ENCODE measurements around the gene KIAA1671.

The KIAA1671 gene

DNA sequence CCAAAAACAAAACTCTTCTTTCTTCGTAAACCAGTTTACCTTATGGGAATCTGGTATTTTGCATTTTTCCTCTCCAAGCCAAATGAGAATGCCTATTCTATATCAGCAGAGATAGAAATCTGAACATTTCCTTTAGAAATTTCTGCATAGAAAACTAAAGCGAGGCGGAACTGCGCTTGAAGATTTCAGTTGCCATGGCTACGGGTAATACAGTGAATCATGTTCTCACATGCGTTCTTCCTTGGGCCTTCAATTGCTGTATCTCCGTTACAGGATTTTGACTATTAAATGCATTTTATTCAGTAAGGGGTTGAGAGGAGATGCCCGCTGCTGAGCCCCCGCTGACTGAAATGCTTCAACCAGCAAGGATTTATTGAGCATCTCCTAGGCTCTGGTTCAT, 138.9 kb downstream of the KIAA1671 start:
- no peak for DNase-seq (ENCODE audit: low read depth, low spot score)

DNA sequence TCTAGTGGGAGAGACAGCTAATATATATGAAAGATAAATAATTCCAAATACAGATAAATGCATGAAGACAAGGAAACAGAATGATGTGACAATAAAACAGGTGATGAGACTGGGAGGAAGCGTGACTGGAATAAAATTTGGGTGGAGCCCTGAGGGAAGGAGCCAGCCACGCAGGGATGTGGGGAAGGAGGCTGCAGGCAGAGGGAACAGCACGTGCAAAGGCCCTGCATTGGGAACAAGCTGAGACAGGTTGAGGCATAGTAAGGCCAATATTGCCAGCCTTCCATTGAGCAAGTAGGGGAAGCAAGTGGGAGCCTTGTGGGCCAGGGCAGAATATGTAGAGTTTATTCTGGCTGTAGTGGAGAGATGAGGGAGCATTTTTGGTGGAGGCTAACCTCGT, 139.6 kb downstream of the KIAA1671 start:
- DNase-seq (ENCODE audit: low read depth, low spot score), result no peak

DNA sequence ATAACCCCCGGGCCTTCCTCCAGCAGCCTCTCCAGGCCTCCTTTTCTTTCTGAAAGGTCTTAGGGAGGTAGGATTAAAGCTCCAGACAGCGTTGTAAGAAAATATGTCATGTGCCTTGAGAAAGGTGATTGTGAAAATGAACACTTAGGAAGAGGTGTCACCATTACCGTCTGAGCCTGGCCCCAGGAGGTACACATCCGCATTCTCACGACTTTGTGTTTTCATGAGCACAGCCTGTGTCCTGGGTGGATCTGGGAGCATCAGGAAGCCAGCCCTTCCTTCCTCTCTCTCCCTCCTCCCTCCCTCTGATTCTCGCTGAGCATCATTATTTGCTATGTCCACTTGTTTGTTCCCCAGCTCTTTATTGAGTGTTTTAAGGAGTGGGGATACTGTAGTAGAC, 142.1 kb downstream of the KIAA1671 start:
- no peak for DNase-seq (ENCODE audit: low read depth, low spot score)

DNA sequence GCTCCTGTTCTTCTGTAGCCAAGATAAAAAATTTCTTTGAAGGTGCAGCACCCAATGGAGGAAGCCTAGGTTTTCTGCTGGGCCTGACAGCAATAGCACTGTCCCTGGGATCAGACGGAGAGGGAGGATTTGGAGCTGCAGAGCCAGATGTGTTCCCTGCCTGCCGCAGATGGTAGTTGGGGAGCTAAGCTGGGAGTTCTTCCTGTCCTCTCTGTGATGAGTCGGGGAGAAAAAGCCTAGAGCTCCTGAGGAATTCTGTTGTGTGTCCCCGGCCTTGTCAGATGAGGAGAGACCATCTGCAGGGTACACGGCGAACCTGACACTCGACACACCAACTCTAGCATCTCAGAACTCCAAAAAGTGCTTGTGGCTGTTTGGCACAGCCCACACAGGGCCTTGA, 143.4 kb downstream of the KIAA1671 start:
- DNase-seq (ENCODE audit: low read depth, low spot score), result no peak

DNA sequence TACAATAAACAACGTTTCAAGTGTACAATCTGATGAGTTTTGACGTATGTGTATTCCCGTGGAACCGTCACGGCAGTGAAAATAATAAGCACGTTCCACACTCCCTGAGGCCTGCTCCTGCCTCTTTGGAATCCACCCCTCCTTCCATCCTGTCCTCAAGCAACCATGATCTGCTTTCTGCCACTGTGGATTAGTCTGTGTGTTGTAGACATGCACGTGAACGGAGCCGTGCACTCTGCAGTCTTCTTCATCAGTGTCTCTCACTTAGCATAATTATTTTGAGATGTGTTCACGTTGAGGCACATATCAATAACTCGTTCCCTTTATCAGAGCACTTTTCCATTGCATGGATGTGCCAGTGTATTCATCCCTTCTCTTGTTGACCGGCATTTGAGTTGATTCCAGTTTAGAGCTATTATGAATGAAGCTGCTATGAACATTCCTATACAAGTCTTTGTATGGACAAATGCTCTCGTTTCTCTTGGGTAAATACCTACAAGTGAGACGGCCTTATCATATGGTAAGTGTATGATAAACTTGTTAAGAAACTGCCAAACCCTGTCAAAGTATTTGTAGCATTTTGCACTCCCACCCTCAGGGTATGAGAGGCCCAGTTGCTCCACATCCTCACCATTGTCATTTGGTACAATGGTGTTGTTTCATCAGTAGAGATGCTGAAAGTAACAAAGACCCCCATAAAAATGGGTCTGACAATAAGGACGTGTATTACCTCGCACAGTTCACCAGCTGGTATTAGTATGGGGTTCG, 144.3 kb downstream of the KIAA1671 start:
- DNase-seq (ENCODE audit: low read depth, low spot score), result no peak

DNA sequence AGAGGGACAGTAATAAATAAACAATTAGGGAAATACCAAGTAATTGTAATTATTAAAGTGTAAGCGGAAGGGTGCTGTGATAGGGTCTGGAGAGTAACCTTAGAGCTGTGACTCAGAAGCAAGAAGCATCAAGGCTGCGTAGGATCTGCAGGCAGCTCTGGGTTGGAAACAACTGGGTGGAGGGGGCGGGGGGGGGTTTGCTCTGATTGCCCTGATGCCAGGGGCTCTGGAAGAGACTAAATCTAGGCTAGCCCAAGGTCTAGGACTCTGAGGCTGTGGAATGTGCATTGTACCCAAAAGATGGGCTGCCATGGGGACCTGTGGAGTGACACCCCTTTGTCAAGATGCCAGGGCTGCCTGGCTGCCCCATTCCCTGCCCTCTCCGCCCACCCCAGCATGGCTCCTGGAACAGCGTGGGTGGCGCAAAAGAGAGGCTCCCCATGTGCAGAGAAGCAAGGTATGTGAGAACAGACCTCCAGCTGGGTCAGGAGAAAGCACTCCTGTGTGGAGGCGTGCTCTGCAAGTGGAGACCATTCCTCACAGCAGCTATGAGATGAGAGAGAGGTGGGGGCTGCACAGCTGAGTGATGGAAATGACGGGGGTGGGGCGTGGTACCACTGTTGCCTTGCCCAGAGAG, 146.0 kb downstream of the KIAA1671 start:
- no peak for DNase-seq (ENCODE audit: low read depth, low spot score)

DNA sequence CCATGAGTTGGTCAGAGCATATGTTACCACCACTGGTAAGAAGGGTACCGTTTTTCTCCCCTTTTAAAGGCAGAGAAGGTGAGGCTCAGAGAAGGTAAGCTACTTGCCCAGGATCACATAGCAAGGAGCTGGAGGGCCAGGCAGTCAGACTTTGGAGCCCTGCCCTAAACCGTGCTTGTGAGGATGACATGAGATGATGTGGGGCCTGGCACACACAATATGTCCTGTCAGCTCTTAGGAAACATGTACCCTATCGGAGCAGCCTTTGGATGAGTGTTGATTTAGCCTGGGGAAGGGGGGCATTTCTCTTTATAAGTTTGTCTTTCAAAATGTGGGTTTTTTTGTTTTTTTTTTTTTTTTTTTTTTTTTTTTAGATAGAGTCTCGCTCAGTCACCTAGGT, 146.7 kb downstream of the KIAA1671 start:
- no peak for DNase-seq (ENCODE audit: low read depth, low spot score)

DNA sequence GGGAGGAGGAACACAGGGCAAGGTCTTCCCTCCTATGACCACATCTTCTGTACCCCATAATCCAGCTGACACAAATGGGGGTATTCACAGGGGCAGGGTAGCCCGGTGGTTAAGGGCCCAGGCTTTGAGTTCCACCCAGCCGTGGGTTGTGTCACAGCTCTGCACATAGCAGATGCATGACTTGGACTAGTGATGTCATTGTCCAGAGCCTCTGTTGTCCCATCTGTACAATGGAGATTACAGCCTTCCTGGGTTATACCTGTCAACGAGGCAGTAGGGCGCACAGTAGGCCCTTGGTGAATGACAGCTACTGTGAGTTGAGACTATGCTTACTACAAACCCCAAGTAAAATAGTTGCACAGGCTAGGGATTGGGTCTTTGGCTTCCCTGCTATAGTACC, 147.9 kb downstream of the KIAA1671 start:
- DNase-seq (ENCODE audit: low read depth, low spot score), result no peak

DNA sequence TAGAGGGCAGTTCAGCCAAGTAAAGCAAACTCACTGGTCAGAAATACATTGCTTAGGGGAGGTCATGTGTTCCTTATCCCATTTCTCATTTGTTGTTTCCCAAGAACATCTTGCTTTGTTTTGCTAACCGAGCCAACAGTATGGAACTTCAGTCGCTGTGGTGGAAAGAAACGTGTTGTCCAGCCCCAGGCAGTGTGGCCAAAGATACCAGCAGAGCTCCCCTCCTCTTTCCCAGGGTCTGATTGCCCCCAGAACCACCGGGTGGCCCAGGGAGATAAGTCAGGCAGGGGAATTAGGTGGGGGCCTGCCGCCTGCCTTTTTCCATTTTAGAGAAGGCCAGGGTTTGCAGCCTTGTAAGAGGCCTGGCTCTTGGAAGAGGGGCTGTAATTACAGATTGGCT, 148.4 kb downstream of the KIAA1671 start:
- DNase-seq (ENCODE audit: low read depth, low spot score), result no peak

DNA sequence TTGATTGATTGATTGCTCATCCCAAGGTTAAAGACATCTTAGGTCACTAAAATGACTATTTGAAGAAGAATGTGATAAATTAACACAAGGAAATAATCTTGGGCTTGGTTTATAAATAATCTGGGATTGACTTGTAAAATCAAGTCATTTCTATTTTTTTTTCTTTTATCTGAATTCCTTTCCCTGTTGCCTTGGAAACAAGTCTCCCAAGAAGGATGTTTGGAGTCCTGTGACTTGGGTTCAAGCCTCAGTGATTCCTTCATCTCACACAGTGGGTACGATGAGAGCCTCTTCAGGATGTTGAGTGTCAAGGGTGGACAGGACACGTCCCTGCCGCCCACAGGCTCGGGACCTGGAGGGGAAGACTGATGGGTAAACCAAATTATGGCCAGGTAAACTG, 149.0 kb downstream of the KIAA1671 start:
- no peak for DNase-seq (ENCODE audit: low read depth, low spot score)

DNA sequence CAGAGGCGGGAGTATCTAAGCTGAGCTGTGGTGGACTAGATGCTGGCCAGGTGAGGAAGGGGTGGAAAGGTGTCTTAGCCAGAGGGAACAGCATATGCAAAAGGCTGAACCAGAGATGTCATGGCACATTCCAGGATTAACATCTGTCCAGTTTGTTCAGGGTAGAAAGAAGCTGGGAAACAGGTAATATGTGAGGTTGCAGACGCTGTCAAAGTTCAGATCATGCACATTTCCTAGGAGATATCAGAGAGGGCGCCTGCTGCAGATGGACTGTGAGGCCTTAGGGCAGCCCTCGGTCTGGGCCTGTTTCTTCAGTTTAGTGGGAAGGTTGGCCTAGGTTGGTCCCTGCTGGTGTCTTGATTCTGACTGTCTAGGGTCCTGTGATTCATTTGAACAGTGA, 149.5 kb downstream of the KIAA1671 start:
- no peak for DNase-seq (ENCODE audit: low read depth, low spot score)

DNA sequence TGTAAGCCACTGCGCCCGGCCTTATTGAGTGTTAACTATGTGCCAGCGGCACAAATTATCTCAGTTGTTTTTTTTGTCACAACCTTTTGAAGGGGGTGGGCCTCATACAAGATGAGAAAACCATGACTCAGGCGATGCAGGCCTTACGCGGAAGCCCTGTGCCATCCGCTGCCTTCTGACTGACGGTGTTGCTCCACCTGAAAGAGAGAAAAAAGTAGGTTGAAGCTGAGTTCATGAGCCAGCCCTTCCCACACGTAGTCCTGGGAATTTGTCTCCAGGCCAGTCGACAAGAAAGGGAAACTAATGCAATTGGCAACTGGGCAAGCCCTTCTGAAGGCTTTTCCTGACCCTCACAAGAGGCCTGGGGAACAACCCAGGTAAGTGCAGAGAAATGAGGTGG, 150.2 kb downstream of the KIAA1671 start:
- no peak for DNase-seq (ENCODE audit: low read depth, low spot score)

DNA sequence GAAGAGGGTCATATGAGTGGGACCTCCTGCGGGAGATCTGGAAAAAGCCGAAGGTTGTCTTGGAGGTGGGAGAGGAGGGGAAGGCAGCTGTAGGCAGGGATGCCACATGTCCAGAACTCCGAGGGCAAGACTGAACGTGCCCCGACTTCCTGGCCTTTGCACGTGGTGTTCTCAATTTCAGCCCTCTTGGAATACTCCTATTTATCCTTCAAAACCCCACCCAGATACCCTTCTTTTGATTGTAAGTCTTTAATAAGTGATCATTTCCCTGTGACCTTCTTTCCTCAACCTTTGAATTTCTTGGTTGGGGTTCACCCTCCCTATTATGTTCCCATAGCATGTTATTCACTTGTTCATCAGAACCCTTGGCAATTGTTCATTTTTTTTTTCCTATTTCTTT, 151.9 kb downstream of the KIAA1671 start:
- DNase-seq (ENCODE audit: low read depth, low spot score), result no peak

DNA sequence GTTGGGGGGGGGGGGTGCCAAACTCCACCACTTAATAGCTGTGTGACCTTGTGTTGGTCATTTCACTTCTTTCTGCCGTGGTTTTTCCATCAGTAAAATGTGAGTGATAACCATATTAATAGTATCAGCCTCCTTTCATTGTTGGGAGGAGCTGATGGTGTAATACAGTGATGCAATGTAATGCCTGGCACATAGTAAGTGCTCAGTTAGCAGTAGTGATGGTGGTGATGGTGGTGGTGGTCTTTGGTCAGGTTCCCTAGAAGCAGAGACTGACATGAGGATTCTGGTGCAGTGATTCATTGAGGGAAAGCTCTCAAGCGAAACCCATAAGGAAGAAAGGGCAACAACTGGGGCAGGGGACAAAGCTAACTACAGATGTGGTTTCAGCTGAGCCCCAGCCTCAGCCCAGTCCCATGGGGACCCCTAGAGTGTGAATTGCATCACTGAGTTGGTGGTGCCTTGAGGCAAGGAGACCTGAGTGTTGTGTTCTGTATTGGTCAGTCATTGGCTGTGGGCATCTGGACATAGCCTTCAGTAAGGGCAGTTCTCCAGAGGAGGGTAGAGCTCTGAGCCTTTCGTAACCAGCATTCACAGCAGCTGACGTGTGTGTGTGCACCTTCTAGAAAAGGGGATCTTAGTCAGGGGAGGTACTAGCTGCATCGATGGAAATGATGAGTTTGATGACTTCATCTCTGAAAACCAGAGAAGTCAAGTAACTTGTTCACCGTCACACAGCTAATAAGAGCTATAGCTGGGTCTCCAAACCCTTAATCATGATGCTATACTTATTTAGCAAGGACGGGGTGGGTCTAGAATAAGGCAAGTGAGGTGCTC, 153.5 kb downstream of the KIAA1671 start:
- no peak for DNase-seq (ENCODE audit: low read depth, low spot score)

DNA sequence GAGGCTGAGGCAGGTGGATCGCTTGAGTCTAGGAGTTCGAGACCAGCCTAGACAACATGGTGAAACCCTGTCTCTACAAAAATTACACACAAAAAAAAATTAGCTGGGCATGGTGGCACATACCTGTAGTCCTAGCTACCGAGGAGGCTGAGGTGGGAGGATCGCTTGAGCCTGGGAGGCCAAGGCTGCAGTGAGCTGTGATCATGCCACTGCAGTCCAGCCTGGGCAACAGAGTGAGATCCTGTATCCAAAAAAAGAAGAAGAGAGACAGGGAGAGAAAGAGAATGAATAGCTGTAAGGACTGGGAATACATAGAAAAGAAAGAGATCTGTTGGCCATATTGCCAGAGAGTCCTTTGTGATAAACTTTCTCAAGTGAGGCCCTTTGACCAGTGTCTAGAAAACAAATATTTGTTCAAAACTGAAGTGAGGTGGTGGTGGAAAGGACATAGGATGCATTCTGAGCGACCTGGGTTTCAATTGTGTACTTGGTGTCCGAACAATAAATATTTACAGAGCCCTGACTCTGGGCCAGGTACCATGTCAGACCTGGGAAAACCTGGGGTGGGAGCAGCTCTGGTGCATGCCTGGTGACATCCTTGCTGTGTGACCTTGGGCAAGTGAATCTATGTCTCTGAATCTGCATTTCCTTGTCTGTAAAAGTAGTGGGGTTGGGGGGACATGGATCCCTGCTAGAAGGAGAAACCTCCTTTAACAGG, 157.5 kb downstream of the KIAA1671 start:
- no peak for DNase-seq (ENCODE audit: low read depth, low spot score)

DNA sequence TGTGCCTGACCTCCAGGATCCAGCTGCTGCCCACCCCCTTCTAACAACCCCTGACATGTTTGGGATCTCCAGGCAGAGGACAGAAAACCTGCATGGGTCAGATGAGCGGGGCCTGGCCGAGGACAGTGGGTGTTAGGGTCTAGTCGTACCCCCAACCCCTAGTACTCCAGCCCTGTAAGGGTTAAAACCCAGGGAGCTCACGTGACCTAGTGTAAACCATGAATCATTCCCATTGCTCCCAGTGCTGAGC, 158.0 kb downstream of the KIAA1671 start:
- DNase-seq (ENCODE audit: low read depth, low spot score), result peak; percentile 76

DNA sequence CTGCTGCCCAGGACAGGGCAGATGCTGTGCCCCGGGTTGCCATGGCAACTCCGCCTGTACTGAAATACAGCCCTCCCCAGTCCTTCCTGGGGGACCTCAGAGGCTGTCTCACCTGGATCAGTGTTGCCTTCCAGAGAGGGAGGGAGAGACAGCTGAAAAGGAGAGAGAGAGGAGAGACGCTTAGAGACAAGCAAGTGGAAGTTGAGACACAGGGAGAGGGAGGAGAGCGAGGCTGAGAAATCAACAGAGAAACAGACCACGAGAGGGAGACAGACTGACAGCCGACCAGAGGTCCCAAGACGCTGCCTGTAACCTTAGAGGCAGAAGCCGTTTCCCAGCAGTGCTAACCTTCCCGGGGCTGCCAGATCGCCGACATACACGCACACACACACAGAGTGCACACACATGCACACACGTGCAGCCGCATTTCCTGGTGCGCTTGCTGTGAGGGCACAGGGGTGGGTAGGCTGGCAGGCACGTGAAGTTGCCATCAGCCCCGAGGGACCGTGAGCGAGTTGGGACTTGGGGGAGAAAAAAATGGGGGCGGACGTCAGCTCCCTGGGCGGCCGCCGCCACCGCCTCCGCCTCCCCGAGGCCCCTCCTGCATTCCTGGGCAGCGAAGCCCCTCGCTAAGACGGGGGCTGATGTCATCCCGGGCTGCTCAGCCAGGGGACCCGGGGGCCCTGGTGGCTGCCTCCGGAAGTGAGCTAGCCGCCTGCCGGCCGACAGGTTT, 158.5 kb downstream of the KIAA1671 start:
- peak; percentile 70 for DNase-seq (ENCODE audit: low read depth, low spot score)

DNA sequence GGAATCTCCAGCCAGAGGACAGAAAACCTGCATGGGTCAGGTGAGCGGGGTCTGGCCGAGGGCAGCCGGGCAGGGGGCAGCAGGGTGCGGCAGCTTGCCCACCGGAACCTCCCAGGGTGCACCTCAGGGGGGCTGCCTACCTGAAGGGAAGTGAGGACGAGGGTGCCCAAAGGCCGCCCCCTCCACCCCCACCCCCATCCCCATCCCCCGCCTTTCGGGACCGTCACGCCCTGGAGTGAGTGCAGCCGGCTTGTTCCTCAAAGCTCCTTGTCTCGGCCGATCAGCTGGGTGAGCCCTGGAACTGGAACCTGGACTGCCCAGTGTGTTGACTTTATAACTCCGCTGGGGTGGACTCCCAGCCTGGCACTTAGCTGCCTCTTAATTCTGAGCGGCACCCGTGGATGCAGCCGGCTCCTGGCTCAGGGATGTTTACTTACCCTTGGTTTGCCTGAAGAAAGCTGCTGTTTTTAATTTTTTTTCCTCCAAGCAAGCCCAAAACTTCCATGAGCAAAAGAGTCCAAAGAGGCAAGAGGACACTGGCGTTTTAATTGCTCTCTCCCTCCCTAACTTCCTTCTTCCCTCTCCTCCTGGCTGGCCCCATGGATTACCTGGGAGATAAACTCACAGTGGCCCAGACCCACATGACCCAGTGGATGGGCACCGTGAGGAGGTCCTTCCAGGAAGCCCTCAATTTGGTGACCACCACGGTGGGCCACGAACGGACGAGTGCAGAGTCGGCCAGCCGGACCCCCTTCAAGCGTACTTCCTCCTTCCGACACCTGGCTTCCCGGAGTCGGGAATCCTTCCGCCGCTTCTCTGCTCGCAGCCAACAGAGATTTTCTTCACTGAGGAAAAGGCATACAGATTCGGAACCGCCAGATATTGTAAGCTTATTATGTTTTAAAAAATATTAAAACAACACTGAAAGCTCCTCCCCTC, 159.3 kb downstream of the KIAA1671 start:
- DNase-seq (ENCODE audit: low read depth, low spot score), result no peak

DNA sequence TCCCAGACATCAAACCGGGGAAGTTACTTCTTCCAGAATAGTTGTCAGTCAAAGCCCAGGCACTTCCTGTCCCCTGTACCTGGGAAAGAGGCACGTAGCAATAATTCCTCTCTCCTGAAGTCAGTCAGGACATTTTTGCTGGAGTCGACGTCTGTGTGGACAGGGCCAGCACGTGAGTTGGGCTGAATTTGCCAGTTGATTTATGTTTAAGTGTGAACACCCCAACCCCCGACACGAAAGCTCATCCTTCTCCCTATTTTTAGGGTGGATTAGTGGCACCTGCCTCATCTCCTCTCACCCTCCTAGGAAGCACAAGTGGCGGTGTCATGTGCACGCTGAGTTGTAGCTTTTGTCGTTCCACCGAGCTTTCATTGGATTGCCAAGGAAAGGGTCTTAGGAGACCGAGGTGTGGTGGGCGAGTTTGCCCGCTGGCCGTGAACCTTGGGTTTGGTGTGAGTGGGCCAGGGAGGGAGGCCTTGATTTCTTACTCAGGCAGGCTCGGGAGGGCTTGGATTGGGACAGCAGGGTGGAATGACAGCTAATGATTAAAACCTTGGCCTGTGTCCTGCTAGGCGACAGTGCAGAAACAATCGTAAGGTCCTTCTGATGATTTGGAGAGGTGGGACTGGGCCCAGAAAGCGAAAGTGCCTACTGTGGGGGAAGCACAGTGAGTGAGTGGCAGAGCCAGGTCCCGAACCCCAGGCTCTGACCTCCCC, 160.2 kb downstream of the KIAA1671 start:
- no peak for DNase-seq (ENCODE audit: low read depth, low spot score)

DNA sequence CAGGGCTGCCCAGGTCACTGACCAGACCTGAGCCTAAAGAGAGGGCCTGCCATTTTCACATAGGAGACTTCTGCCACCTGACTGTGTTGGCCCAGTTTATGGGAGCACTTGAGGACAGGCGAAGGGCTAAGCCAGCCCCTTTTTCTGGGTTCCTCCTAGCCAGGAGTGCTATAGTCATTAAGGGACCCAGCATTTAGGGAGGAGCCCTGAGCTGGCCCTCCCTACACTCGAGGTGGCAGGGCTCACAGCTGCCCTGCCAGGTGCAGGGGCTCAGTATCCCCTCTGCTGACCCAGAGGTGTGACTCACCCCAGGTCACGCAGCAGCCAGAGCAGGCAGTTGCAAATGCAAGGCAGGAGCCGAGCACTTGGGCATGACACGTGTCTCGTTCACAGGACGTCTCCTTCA, 160.8 kb downstream of the KIAA1671 start:
- DNase-seq (ENCODE audit: low read depth, low spot score), result no peak
